HepG2 (cell line): ENCODE measurements around the gene SMURF2. TPM values are rescaled to one million over a fixed set of nuclear protein-coding genes. Genes with fewer than 3 reads are reported as not detected.

Experiments
- ATAD3A ChIP-seq: sonication (generic); formaldehyde crosslinking; IDR thresholded peaks from 2 replicates; pipeline ENCODE4 v1.4.0; 2020; ENCODE audit warnings: missing genetic modification reagents
- ATF7 ChIP-seq, 2 experiments: fragments of 450-650 bp in 1 of 2; sonication (generic) in 1 of 2; formaldehyde crosslinking in 1 of 2; IDR thresholded peaks; 2 replicates each; pipeline versions ENCODE4 v1.4.0 to v1.6.1; 2016 to 2020; ENCODE audit warnings: antibody characterized with exemption in 1 of 2, mild to moderate bottlenecking in 1 of 2, missing genetic modification reagents in 1 of 2
- CC2D1A ChIP-seq: sonication (generic); formaldehyde crosslinking; IDR thresholded peaks from 2 replicates; pipeline ENCODE4 v1.8.1; 2023; ENCODE audit warnings: mild to moderate bottlenecking, missing genetic modification reagents
- CREB1 ChIP-seq, 2 experiments: fragments of 450-650 bp in 1 of 2; IDR thresholded peaks; 2 replicates each; pipeline ENCODE4 v1.6.1; 2016 to 2017; ENCODE audit warnings: control low read depth in 1 of 2, mild to moderate bottlenecking in 1 of 2, missing compliant biosample characterization in 1 of 2, missing genetic modification characterization in 1 of 2
- DPF2 ChIP-seq: sonication (generic); formaldehyde crosslinking; IDR thresholded peaks from 2 replicates; pipeline ENCODE4 v1.4.0; 2020; ENCODE audit warnings: mild to moderate bottlenecking, low read depth, missing genetic modification reagents, borderline replicate concordance
- EHMT2 ChIP-seq: fragments of 200-600 bp; sonication (generic); IDR thresholded peaks from 2 replicates; pipeline ENCODE4 v1.7.0; 2017; ENCODE audit warnings: antibody characterized with exemption, low read depth, low read length, borderline replicate concordance
- HIVEP1 ChIP-seq: sonication (generic); formaldehyde crosslinking; IDR thresholded peaks from 2 replicates; pipeline ENCODE4 v1.4.0; 2020; ENCODE audit warnings: mild to moderate bottlenecking, missing genetic modification reagents
- KMT2B ChIP-seq: IDR thresholded peaks from 2 replicates; pipeline ENCODE4 v1.6.1; 2016; ENCODE audit warnings: missing genetic modification reagents, missing compliant biosample characterization
- NFYB ChIP-seq: sonication (generic); formaldehyde crosslinking; IDR thresholded peaks from 2 replicates; pipeline ENCODE4 v1.4.0; 2020; ENCODE audit warnings: missing genetic modification reagents
- NR2F6 ChIP-seq, 2 experiments: IDR thresholded peaks; 2 replicates each; pipeline ENCODE4 v1.6.1; 2016; ENCODE audit warnings: antibody characterized with exemption in 1 of 2, mild to moderate bottlenecking in 1 of 2
- POLR2A ChIP-seq, 2 experiments: IDR thresholded peaks; 2 replicates each; pipeline ENCODE4 v1.6.1; 2011; ENCODE audit warnings: low read depth in 2 of 2, low read length in 2 of 2, mild to moderate bottlenecking in 1 of 2, moderate library complexity in 1 of 2; ENCODE audit not compliant: insufficient read depth in 1 of 2
- TCF12 ChIP-seq, 2 experiments: fragments of 450-650 bp in 1 of 2; sonication (generic) in 1 of 2; formaldehyde crosslinking in 1 of 2; IDR thresholded peaks; 2 replicates each; pipeline versions ENCODE4 v1.6.1 to v1.8.0; 2017 to 2022; ENCODE audit warnings: antibody characterized with exemption in 1 of 2, mild to moderate bottlenecking in 1 of 2, missing genetic modification reagents in 1 of 2, moderate library complexity in 1 of 2
- ZNF543 ChIP-seq: sonication (generic); formaldehyde crosslinking; IDR thresholded peaks from 2 replicates; pipeline ENCODE4 v1.4.0; 2020; ENCODE audit warnings: mild to moderate bottlenecking, missing genetic modification reagents
- polyA plus RNA-seq, 8 experiments: library from polyadenylated mRNA; depleted of rRNA in 3 of 8; stranded (reverse) in 7 of 8; unstranded in 1 of 8; fragments of >200 nt; fragmentation: Illumina TruSeq in 4 of 8; extraction: Trizol in 4 of 8; gene quantifications; 2 replicates each; pipeline versions ENCODE4 v1.2.1 to v1.2.3, GENCODE V29; 2011 to 2016; ENCODE audit warnings: low read depth in 4 of 8, missing spikeins in 1 of 8, mixed read lengths in 1 of 8; ENCODE audit not compliant: insufficient read depth in 1 of 8
- total RNA-seq, 5 experiments: library from RNA; depleted of rRNA; stranded (reverse); fragments of >200 nt; fragmentation: Illumina TruSeq; extraction: Trizol; gene quantifications; 2 replicates each; pipeline ENCODE4 v1.2.3, GENCODE V29; 2016; ENCODE audit warnings: low read depth in 1 of 5
- TF ChIP-seq, protein P1 (sequence below): sonication (generic); formaldehyde crosslinking; IDR thresholded peaks from 2 replicates; pipeline ENCODE4 v1.4.0; 2020; ENCODE audit warnings: missing genetic modification reagents
- TF ChIP-seq, protein P2 (sequence below): IDR thresholded peaks from 2 replicates; pipeline ENCODE4 v1.6.1; 2016; ENCODE audit warnings: low read depth, borderline replicate concordance
- TF ChIP-seq, protein P3 (sequence below): sonication (generic); formaldehyde crosslinking; IDR thresholded peaks from 2 replicates; pipeline ENCODE4 v1.5.1; 2020; ENCODE audit warnings: missing genetic modification reagents, mild to moderate bottlenecking, borderline replicate concordance
- TF ChIP-seq, protein P4 (sequence below): sonication (generic); formaldehyde crosslinking; IDR thresholded peaks from 2 replicates; pipeline ENCODE4 v1.5.1; 2020; ENCODE audit warnings: missing genetic modification reagents, mild to moderate bottlenecking, borderline replicate concordance
- TF ChIP-seq, protein P5 (sequence below): sonication (generic); formaldehyde crosslinking; IDR thresholded peaks from 2 replicates; pipeline ENCODE4 v1.4.0; 2020; ENCODE audit warnings: mild to moderate bottlenecking, missing genetic modification reagents, borderline replicate concordance

SMURF2 gene
- total and polyA plus RNA-seq, 2 of the 13 experiments (the other 11 are each of a cell fraction or from before 2014, with no cell fraction given), result 14.9 to 24.3 TPM

DNA sequence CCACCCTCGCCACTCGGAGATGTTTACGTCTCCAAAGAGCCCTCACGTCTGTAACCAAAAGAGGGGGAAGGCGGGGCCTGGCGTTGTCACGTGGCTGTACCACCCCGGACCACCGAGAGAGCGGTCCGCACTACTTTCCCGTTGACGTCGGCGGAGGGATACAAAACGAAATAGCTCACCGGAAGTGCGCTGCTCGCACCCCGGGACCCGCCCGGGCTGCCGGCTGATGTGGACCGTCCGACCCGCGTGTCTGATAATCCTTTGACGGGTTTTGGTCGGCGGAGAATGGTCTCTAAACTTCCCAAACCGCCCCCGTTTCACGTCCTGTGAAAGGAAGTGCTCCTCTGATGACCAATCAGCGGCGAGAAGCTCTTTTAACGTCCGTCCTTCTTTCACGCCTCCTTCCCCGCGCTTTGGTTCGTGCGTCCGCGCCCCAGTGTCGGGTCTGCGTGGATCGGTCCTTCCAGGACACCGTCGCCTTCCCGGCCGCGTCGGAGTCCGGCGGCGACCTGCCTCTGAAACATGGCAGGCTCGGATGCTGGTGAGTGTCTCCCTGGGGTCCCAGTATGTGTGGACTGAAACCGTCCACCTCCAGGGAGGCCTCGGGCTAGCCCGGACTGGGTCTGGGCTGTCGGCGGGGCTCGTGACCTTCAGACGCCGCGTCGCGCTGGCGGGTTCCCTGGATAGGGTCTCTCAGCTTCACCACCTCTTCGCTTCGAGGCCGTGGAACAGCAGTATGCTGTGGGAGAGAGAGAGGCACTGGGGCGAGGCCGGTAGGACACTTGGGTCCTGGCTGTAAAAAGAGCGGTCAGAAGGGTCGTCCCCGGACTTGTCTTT is 155.3 kb downstream of the SMURF2 start, which contains the start of gene CEP95 (continued):
- TF ChIP-seq, protein P1, sequence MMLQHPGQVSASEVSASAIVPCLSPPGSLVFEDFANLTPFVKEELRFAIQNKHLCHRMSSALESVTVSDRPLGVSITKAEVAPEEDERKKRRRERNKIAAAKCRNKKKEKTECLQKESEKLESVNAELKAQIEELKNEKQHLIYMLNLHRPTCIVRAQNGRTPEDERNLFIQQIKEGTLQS, result no peak
- TF ChIP-seq ATF7 (IDR thresholded peaks at IDR 0.05), result 0 out of 2 replicates have a peak, but pooled peaks have one; percentile 9
- no peak; the same call in 1 of the 2 replicates for TF ChIP-seq ATF7 (CRISPR knock-in tag; IDR thresholded peaks at IDR 0.05)
- peak; percentile 84 for TF ChIP-seq NFYB (CRISPR knock-in tag)
- no peak for TF ChIP-seq CC2D1A (CRISPR knock-in tag)
- no peak for TF ChIP-seq ATAD3A (CRISPR knock-in tag)
- TF ChIP-seq, protein P2, sequence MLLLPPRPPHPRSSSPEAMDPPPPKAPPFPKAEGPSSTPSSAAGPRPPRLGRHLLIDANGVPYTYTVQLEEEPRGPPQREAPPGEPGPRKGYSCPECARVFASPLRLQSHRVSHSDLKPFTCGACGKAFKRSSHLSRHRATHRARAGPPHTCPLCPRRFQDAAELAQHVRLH (CRISPR knock-in tag), result peak; percentile 96
- TF ChIP-seq TCF12 (IDR thresholded peaks at IDR 0.05), result no peak
- TF ChIP-seq TCF12 (CRISPR knock-in tag; IDR thresholded peaks at IDR 0.05), result peak; percentile 89; the same call in 1 of the 2 replicates
- peak; percentile 93 for TF ChIP-seq CREB1 (IDR thresholded peaks at IDR 0.05)
- TF ChIP-seq CREB1 (CRISPR knock-in tag; IDR thresholded peaks at IDR 0.05), result peak; percentile 95
- TF ChIP-seq, protein P3, sequence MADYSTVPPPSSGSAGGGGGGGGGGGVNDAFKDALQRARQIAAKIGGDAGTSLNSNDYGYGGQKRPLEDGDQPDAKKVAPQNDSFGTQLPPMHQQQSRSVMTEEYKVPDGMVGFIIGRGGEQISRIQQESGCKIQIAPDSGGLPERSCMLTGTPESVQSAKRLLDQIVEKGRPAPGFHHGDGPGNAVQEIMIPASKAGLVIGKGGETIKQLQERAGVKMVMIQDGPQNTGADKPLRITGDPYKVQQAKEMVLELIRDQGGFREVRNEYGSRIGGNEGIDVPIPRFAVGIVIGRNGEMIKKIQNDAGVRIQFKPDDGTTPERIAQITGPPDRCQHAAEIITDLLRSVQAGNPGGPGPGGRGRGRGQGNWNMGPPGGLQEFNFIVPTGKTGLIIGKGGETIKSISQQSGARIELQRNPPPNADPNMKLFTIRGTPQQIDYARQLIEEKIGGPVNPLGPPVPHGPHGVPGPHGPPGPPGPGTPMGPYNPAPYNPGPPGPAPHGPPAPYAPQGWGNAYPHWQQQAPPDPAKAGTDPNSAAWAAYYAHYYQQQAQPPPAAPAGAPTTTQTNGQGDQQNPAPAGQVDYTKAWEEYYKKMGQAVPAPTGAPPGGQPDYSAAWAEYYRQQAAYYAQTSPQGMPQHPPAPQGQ (CRISPR knock-in tag), result no peak
- TF ChIP-seq, protein P4, sequence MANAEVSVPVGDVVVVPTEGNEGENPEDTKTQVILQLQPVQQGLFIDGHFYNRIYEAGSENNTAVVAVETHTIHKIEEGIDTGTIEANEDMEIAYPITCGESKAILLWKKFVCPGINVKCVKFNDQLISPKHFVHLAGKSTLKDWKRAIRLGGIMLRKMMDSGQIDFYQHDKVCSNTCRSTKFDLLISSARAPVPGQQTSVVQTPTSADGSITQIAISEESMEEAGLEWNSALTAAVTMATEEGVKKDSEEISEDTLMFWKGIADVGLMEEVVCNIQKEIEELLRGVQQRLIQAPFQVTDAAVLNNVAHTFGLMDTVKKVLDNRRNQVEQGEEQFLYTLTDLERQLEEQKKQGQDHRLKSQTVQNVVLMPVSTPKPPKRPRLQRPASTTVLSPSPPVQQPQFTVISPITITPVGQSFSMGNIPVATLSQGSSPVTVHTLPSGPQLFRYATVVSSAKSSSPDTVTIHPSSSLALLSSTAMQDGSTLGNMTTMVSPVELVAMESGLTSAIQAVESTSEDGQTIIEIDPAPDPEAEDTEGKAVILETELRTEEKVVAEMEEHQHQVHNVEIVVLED (CRISPR knock-in tag), result peak; percentile 93
- peak; percentile 77 for TF ChIP-seq KMT2B (CRISPR knock-in tag)
- no peak for TF ChIP-seq EHMT2
- TF ChIP-seq, protein P5, sequence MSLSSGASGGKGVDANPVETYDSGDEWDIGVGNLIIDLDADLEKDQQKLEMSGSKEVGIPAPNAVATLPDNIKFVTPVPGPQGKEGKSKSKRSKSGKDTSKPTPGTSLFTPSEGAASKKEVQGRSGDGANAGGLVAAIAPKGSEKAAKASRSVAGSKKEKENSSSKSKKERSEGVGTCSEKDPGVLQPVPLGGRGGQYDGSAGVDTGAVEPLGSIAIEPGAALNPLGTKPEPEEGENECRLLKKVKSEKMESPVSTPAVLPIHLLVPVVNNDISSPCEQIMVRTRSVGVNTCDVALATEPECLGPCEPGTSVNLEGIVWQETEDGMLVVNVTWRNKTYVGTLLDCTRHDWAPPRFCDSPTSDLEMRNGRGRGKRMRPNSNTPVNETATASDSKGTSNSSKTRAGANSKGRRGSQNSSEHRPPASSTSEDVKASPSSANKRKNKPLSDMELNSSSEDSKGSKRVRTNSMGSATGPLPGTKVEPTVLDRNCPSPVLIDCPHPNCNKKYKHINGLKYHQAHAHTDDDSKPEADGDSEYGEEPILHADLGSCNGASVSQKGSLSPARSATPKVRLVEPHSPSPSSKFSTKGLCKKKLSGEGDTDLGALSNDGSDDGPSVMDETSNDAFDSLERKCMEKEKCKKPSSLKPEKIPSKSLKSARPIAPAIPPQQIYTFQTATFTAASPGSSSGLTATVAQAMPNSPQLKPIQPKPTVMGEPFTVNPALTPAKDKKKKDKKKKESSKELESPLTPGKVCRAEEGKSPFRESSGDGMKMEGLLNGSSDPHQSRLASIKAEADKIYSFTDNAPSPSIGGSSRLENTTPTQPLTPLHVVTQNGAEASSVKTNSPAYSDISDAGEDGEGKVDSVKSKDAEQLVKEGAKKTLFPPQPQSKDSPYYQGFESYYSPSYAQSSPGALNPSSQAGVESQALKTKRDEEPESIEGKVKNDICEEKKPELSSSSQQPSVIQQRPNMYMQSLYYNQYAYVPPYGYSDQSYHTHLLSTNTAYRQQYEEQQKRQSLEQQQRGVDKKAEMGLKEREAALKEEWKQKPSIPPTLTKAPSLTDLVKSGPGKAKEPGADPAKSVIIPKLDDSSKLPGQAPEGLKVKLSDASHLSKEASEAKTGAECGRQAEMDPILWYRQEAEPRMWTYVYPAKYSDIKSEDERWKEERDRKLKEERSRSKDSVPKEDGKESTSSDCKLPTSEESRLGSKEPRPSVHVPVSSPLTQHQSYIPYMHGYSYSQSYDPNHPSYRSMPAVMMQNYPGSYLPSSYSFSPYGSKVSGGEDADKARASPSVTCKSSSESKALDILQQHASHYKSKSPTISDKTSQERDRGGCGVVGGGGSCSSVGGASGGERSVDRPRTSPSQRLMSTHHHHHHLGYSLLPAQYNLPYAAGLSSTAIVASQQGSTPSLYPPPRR (CRISPR knock-in tag), result peak; percentile 59; the same call in 1 of the 2 replicates
- no peak; the same call in 1 of the 2 replicates for TF ChIP-seq NR2F6 (IDR thresholded peaks at IDR 0.05)
- peak; percentile 33 for TF ChIP-seq NR2F6 (CRISPR knock-in tag; IDR thresholded peaks at IDR 0.05)
- peak; percentile 97 for TF ChIP-seq ZNF543 (CRISPR knock-in tag)
- peak; percentile 86 for TF ChIP-seq HIVEP1 (CRISPR knock-in tag)
- TF ChIP-seq DPF2 (CRISPR knock-in tag), result no peak
- TF ChIP-seq POLR2A (IDR thresholded peaks at IDR 0.05; ENCODE audit: insufficient read depth in 1 of 2, low read depth in 2 of 2, low read length in 2 of 2), result peak; percentile 75 to 87
